Liver (tissue), 9 donors: ENCODE measurements around the gene TJP3. TPM values are rescaled to one million over a fixed set of nuclear protein-coding genes. Genes with fewer than 3 reads are reported as not detected.

ENCODE experiments used
- DNase-seq: peaks from one replicate; pipeline ENCODE4 v3.0.0-alpha.2; 2017; ENCODE audit warnings: low spot score
- H3K27ac ChIP-seq, 2 donors: one replicate each; pipeline ENCODE4 v1.7.0; 2013; ENCODE audit warnings: inconsistent platforms in 2 of 2, low read length in 2 of 2, control low read depth in 1 of 2, low read depth in 1 of 2, mild to moderate bottlenecking in 1 of 2
- H3K27me3 ChIP-seq, 4 donors: one replicate each; pipeline versions ENCODE4 v1.6.1 to v1.7.0; 2013; ENCODE audit warnings: low read length in 3 of 4, inconsistent platforms in 1 of 4, mild to moderate bottlenecking in 1 of 4, moderate library complexity in 1 of 4; ENCODE audit not compliant: control insufficient read depth in 4 of 4, insufficient read depth in 4 of 4
- H3K36me3 ChIP-seq, 4 donors: one replicate each; pipeline versions ENCODE4 v1.6.1 to v1.7.0; 2013; ENCODE audit warnings: low read length in 3 of 4, mild to moderate bottlenecking in 3 of 4, low read depth in 1 of 4, moderate library complexity in 1 of 4; ENCODE audit not compliant: control insufficient read depth in 4 of 4, insufficient read depth in 3 of 4
- H3K4me1 ChIP-seq, 4 donors: one replicate each; pipeline versions ENCODE4 v1.6.1 to v1.7.0; 2013; ENCODE audit warnings: low read length in 3 of 4, mild to moderate bottlenecking in 3 of 4, moderate library complexity in 1 of 4; ENCODE audit not compliant: control insufficient read depth in 4 of 4, insufficient read depth in 4 of 4
- H3K4me3 ChIP-seq, 3 donors: one replicate each; pipeline versions ENCODE4 v1.6.1 to v1.7.0; 2013; ENCODE audit warnings: low read length in 3 of 3, control low read depth in 1 of 3, low read depth in 1 of 3, mild to moderate bottlenecking in 1 of 3
- H3K9ac ChIP-seq, 2 donors: one replicate each; pipeline ENCODE4 v1.7.0; 2013; ENCODE audit warnings: low read length in 2 of 2, mild to moderate bottlenecking in 2 of 2, moderate library complexity in 2 of 2, control low read depth in 1 of 2, low read depth in 1 of 2
- H3K9me3 ChIP-seq, 4 donors: one replicate each; pipeline versions ENCODE4 v1.6.1 to v1.7.0; 2013; ENCODE audit warnings: low read length in 3 of 4; ENCODE audit not compliant: control insufficient read depth in 4 of 4
- FOXA1 ChIP-seq: IDR thresholded peaks from 2 replicates; pipeline ENCODE4 v1.6.1; 2016; ENCODE audit warnings: antibody characterized with exemption
- FOXA2 ChIP-seq: IDR thresholded peaks from 2 replicates; pipeline ENCODE4 v1.6.1; 2016; ENCODE audit warnings: antibody characterized with exemption
- GABPA ChIP-seq, 2 donors: IDR thresholded peaks in 1 of 2; conservative IDR thresholded peaks in 1 of 2; 2 replicates each; pipeline ENCODE4 v1.6.1; 2016; ENCODE audit warnings: antibody characterized with exemption in 2 of 2, mild to moderate bottlenecking in 1 of 2, moderate library complexity in 1 of 2
- HNF4A ChIP-seq, 2 donors: conservative IDR thresholded peaks; 2 replicates each; pipeline ENCODE4 v1.6.1; 2016; ENCODE audit warnings: antibody characterized with exemption in 2 of 2, mild to moderate bottlenecking in 2 of 2
- HNF4G ChIP-seq: IDR thresholded peaks from 2 replicates; pipeline ENCODE4 v1.6.1; 2016; ENCODE audit warnings: antibody characterized with exemption
- NR2F2 ChIP-seq: IDR thresholded peaks from 2 replicates; pipeline ENCODE4 v1.6.1; 2016; ENCODE audit warnings: antibody characterized with exemption
- RAD21 ChIP-seq, 2 donors: IDR thresholded peaks; 2 replicates each; pipeline ENCODE4 v1.6.1; 2016; ENCODE audit warnings: antibody characterized with exemption in 2 of 2, mild to moderate bottlenecking in 2 of 2
- REST ChIP-seq: IDR thresholded peaks from 2 replicates; pipeline ENCODE4 v1.6.1; 2016; ENCODE audit warnings: antibody characterized with exemption, mild to moderate bottlenecking
- RXRA ChIP-seq, 2 donors: IDR thresholded peaks; 2 replicates each; pipeline ENCODE4 v1.6.1; 2017 to 2018; ENCODE audit warnings: antibody characterized with exemption in 2 of 2, mild to moderate bottlenecking in 1 of 2
- SP1 ChIP-seq: IDR thresholded peaks from 2 replicates; pipeline ENCODE4 v1.6.1; 2018; ENCODE audit warnings: antibody characterized with exemption, mild to moderate bottlenecking
- TAF1 ChIP-seq: conservative IDR thresholded peaks from 2 replicates; pipeline ENCODE4 v1.6.1; 2016; ENCODE audit warnings: antibody characterized with exemption, mild to moderate bottlenecking
- YY1 ChIP-seq: IDR thresholded peaks from 2 replicates; pipeline ENCODE4 v1.6.1; 2016; ENCODE audit warnings: antibody characterized with exemption, mild to moderate bottlenecking
- WGBS: extraction: QIAGEN DNeasy Blood & Tissue Kit; methylation state at CpG from one replicate; pipeline ENCODE4 v1.1.7; 2013; 5-methylcytosine and 5-hydroxymethylcytosine counted together
- polyA plus RNA-seq, 2 donors: library from polyadenylated mRNA; stranded (reverse) in 1 of 2; unstranded in 1 of 2; fragments of 200-250 nt in 1 of 2; fragments of >200 nt in 1 of 2; fragmentation: Nextera tagmentation in 1 of 2; extraction: Ambion mirVana in 1 of 2; gene quantifications; one replicate each; pipeline versions ENCODE4 v1.2.1 to v1.2.3, GENCODE V29; 2013 to 2015
- total RNA-seq, 2 donors: library from RNA; depleted of rRNA; stranded (reverse); fragments of >200 nt; gene quantifications; one replicate each; pipeline ENCODE4 v1.2.3, GENCODE V29; 2014
- TF ChIP-seq, protein P1 (sequence below): IDR thresholded peaks from 2 replicates; pipeline ENCODE4 v1.6.1; 2016; ENCODE audit warnings: antibody characterized with exemption
- TF ChIP-seq, protein P2 (sequence below): IDR thresholded peaks from 2 replicates; pipeline ENCODE4 v1.6.1; 2016; ENCODE audit warnings: antibody characterized with exemption
- TF ChIP-seq, protein P3 (sequence below): IDR thresholded peaks from 2 replicates; pipeline ENCODE4 v1.6.1; 2016; ENCODE audit warnings: antibody characterized with exemption
- TF ChIP-seq, protein P4 (sequence below): fragments of 150-350 bp; IDR thresholded peaks from 2 replicates; pipeline ENCODE4 v1.5.1; 2017; ENCODE audit warnings: improper control_type of control experiment, low read depth, low read length; ENCODE audit not compliant: missing input control
- donor health status: healthy.
- donor health status: healthy.
- donor health status: healthy.
- donor health status: healthy.
- donor health status: healthy.

TJP3 gene
- total and polyA plus RNA-seq, 4 donors = 6.0 to 9.8 (median 6.7) TPM

- Histone ChIP-seq H3K9me3 (peaks cover 10 to 15% (median 14%) of the 10 kb centered on the region in 4 donors), H3K36me3 (peaks cover 0 to 1% (median 0%) of the 10 kb centered on the region in 4 donors), H3K4me1 (peaks cover 0 to 7% (median 1%) of the 10 kb centered on the region in 4 donors), H3K27me3 (peaks cover 0 to 15% (median under 1%) of the 10 kb centered on the region in 4 donors), H3K27ac (no peak overlapping the region), H3K9ac (no peak overlapping the region), H3K4me3 (peak overlapping the region in 1 of 3 donors; percentile 40)
- DNase-seq = no peak
- TF ChIP-seq REST = no peak
- TF ChIP-seq, protein P1, sequence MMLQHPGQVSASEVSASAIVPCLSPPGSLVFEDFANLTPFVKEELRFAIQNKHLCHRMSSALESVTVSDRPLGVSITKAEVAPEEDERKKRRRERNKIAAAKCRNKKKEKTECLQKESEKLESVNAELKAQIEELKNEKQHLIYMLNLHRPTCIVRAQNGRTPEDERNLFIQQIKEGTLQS = no peak
- TF ChIP-seq TAF1 = no peak
- no peak for TF ChIP-seq YY1
- TF ChIP-seq GABPA (IDR thresholded peaks at IDR 0.05 in 1 of 2, conservative IDR thresholded peaks at IDR 0.05 in 1 of 2) = no peak
- TF ChIP-seq RAD21 (IDR thresholded peaks at IDR 0.05) = no peak
- no peak for TF ChIP-seq HNF4G
- no peak for TF ChIP-seq NR2F2
- TF ChIP-seq SP1 = no peak
- TF ChIP-seq FOXA2 = no peak
- TF ChIP-seq HNF4A (conservative IDR thresholded peaks at IDR 0.05) = no peak
- TF ChIP-seq, protein P2, sequence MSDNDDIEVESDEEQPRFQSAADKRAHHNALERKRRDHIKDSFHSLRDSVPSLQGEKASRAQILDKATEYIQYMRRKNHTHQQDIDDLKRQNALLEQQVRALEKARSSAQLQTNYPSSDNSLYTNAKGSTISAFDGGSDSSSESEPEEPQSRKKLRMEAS = no peak
- TF ChIP-seq, protein P3, sequence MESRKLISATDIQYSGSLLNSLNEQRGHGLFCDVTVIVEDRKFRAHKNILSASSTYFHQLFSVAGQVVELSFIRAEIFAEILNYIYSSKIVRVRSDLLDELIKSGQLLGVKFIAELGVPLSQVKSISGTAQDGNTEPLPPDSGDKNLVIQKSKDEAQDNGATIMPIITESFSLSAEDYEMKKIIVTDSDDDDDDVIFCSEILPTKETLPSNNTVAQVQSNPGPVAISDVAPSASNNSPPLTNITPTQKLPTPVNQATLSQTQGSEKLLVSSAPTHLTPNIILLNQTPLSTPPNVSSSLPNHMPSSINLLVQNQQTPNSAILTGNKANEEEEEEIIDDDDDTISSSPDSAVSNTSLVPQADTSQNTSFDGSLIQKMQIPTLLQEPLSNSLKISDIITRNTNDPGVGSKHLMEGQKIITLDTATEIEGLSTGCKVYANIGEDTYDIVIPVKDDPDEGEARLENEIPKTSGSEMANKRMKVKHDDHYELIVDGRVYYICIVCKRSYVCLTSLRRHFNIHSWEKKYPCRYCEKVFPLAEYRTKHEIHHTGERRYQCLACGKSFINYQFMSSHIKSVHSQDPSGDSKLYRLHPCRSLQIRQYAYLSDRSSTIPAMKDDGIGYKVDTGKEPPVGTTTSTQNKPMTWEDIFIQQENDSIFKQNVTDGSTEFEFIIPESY = no peak
- WGBS = 2% methylated on average over 47 of the region's 47 CpGs
These were observed 77.3 kb downstream of the TJP3 start for GRCh38 chr19:3785451-3785937.

DNA sequence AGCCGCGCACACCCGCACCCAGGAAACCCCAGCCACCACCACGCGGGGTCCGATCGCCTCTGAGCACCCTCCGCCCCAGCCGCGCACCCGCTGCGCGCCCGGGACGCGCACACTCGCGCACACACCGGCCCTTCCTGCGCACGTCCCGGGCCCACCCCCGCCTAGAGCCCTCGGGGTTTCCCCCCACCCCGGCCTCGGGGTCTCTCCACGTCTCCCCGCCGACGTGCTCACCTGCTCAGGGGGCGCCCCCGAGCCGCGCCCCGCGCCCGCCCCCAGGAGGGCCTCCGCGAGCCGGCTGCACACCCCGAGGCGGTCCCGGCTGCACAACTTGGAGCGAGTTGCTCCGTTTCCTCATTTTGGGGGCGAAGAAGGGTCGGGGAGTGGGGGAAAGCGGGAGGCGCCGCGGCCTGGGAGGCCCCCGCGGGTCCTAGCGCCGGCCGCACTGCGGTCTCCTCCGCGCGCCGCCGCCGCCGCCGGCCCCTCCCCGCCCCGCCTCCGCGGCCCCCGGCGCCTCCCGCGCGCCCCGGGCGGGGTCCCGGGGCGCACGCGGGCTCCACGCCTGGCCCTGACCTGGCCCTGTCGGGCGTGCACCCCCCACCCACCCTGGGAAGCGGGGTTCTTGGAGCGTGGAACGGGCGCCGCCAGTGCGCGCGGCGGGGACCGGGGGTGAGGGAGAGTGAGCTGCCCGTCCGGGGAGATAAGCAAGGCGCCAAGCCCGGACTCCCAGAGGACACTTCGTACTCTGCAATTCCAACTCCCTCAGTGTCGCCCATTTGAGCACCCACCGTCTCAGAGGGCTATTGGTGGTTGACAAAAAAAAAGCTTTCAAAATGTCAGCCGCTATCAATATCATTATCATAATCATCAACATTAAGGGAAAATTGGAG is 78.0 kb downstream of the TJP3 start, which contains the start of gene MATK:
TSS of gene MATK (minus strand) at position 444 of the 887 bp plus-strand sequence. CDS start 1,246 bp downstream, outside the sequence.
- Histone ChIP-seq H3K36me3 (peaks cover 0 to 1% (median 0%) of the 10 kb centered on the region in 4 donors), H3K4me3 (peak within 1 kb of the TSS in 1 of 3 donors; percentile 40), H3K4me1 (peaks cover 0 to 7% (median 1%) of the 10 kb centered on the region in 4 donors), H3K27me3 (peaks cover 0 to 15% (median under 1%) of the 10 kb centered on the region in 4 donors), H3K9me3 (peaks cover 10 to 13% (median 13%) of the 10 kb centered on the region in 4 donors), H3K27ac (no peak within 1 kb of the TSS), H3K9ac (no peak within 1 kb of the TSS)
- DNase-seq = no peak
- 8% methylated on average over 101 of the region's 101 CpGs for WGBS
- TF ChIP-seq RXRA (IDR thresholded peaks at IDR 0.05) (no peak), FOXA1 (no peak), FOXA2 (no peak)
- TF ChIP-seq, protein P4, sequence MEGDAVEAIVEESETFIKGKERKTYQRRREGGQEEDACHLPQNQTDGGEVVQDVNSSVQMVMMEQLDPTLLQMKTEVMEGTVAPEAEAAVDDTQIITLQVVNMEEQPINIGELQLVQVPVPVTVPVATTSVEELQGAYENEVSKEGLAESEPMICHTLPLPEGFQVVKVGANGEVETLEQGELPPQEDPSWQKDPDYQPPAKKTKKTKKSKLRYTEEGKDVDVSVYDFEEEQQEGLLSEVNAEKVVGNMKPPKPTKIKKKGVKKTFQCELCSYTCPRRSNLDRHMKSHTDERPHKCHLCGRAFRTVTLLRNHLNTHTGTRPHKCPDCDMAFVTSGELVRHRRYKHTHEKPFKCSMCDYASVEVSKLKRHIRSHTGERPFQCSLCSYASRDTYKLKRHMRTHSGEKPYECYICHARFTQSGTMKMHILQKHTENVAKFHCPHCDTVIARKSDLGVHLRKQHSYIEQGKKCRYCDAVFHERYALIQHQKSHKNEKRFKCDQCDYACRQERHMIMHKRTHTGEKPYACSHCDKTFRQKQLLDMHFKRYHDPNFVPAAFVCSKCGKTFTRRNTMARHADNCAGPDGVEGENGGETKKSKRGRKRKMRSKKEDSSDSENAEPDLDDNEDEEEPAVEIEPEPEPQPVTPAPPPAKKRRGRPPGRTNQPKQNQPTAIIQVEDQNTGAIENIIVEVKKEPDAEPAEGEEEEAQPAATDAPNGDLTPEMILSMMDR = no peak
